Neural progenitor cell (in vitro differentiated cells): Measurements from ENCODE around the gene ANO8. TPM values are rescaled to one million over a fixed set of nuclear protein-coding genes. Genes with fewer than 3 reads are reported as not detected.

Experiments used
- DNase-seq: peaks from one replicate; pipeline ENCODE4 v3.0.0-alpha.2; 2016; ENCODE audit warnings: low spot score
- H2AFZ ChIP-seq: fragments of 200-600 bp; sonication (generic); replicated peaks from 2 replicates; pipeline ENCODE4 v1.6.1; 2016; ENCODE audit warnings: antibody characterized with exemption
- H3F3A ChIP-seq: fragments of 200-600 bp; sonication (generic); 2 replicates; pipeline ENCODE4 v1.6.1; 2016; ENCODE audit warnings: antibody characterized with exemption, low read depth
- H3K27ac ChIP-seq: fragments of 200-600 bp; sonication (generic); 2 replicates; pipeline ENCODE4 v1.5.1; 2016; ENCODE audit warnings: mild to moderate bottlenecking
- H3K27me3 ChIP-seq: fragments of 200-600 bp; sonication (generic); 2 replicates; pipeline ENCODE4 v1.6.1; 2016; ENCODE audit warnings: mild to moderate bottlenecking, moderate library complexity
- H3K36me3 ChIP-seq: fragments of 200-600 bp; sonication (generic); 2 replicates; pipeline ENCODE4 v1.5.1; 2016
- H3K4me1 ChIP-seq: fragments of 200-600 bp; sonication (generic); 2 replicates; pipeline ENCODE4 v1.6.1; 2016; ENCODE audit warnings: mixed run types
- H3K4me2 ChIP-seq: fragments of 200-600 bp; sonication (generic); 2 replicates; pipeline ENCODE4 v1.6.1; 2016
- H3K4me3 ChIP-seq: fragments of 200-600 bp; sonication (generic); 2 replicates; pipeline ENCODE4 v1.5.1; 2016
- H3K79me2 ChIP-seq: fragments of 200-600 bp; sonication (generic); 2 replicates; pipeline ENCODE4 v1.6.1; 2016; ENCODE audit warnings: low read depth
- H3K9ac ChIP-seq: fragments of 200-600 bp; sonication (generic); 2 replicates; pipeline ENCODE4 v1.6.1; 2016
- H3K9me3 ChIP-seq: fragments of 200-600 bp; sonication (generic); 2 replicates; pipeline ENCODE4 v1.5.1; 2016; ENCODE audit warnings: low read depth
- H4K20me1 ChIP-seq: fragments of 200-600 bp; sonication (generic); 2 replicates; pipeline ENCODE4 v1.6.1; 2016; ENCODE audit warnings: low read depth
- H3K27ac Mint-ChIP-seq: 3 replicates; pipeline ENCODE4 v1.8.0; 2021; ENCODE audit warnings: mixed read lengths
- H3K27me3 Mint-ChIP-seq: 2 replicates; pipeline ENCODE4 v1.8.0; 2022; ENCODE audit warnings: low read depth, mild to moderate bottlenecking, inconsistent platforms, moderate library complexity, mixed read lengths; ENCODE audit not compliant: insufficient read depth
- H3K36me3 Mint-ChIP-seq: 3 replicates; pipeline ENCODE4 v1.8.0; 2021; ENCODE audit warnings: mixed read lengths
- H3K4me1 Mint-ChIP-seq: 3 replicates; pipeline ENCODE4 v1.8.0; 2021; ENCODE audit warnings: mixed read lengths
- H3K4me3 Mint-ChIP-seq: 3 replicates; pipeline ENCODE4 v1.8.0; 2021; ENCODE audit warnings: mild to moderate bottlenecking, moderate library complexity, mixed read lengths
- H3K9me3 Mint-ChIP-seq: 3 replicates; pipeline ENCODE4 v1.8.0; 2020; ENCODE audit warnings: mixed read lengths
- EZH2 ChIP-seq: fragments of 200-600 bp; sonication (generic); IDR thresholded peaks from 2 replicates; pipeline ENCODE4 v1.6.1; 2017; ENCODE audit warnings: antibody characterized with exemption, mild to moderate bottlenecking, moderate library complexity
- EZH2phosphoT487 ChIP-seq: fragments of 200-600 bp; sonication (generic); IDR thresholded peaks from 2 replicates; pipeline ENCODE4 v1.6.1; 2017; ENCODE audit warnings: antibody characterized with exemption
- total RNA-seq: library from RNA; depleted of rRNA; stranded (reverse); fragments of >200 nt; gene quantifications from 2 replicates; pipeline ENCODE4 v1.2.3, GENCODE V29; 2015; ENCODE audit warnings: low replicate concordance
- TF ChIP-seq, protein P1 (sequence below): fragments of 200-600 bp; sonication (generic); IDR thresholded peaks from 2 replicates; pipeline ENCODE4 v1.5.1; 2017; ENCODE audit warnings: antibody characterized with exemption, mild to moderate bottlenecking

The ANO8 gene
- total RNA-seq, 1 donor from 2014 or later = 11.4 TPM

DNA sequence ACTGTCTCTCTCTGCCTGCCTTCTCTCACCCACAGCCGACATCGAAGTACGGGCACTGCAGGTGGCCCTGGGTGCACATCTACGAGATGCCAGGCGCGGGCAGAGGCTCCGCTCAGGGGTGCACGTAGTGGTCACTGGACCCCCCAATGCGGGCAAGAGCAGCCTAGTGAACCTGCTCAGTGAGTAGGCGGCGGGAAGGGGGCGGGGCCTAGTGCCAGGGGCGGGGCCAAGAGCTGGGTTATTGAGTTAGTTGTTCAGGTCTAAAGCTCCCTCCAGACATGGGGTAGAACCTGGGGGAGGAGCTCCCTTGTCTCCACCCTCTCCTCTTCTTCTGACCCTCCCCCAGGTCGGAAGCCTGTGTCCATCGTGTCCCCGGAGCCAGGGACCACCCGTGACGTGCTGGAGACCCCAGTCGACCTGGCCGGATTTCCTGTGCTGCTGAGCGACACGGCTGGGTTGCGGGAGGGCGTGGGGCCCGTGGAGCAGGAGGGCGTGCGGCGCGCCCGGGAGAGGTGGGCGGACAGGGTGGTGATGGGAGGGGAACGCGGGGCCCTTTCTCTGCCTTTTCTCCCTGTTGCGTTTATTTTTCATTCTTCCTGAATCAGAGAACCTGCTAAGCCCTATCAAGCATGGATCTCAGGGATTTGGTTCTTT, 4.6 kb upstream of the ANO8 start:
- H3K27ac ChIP-seq = no peak overlapping the region
- H3K4me1 ChIP-seq = peaks cover 5% of the 10 kb centered on the region
- no peaks in the 10 kb centered on the region for H3K36me3 ChIP-seq
- no peak overlapping the region for H3K4me2 ChIP-seq
- no peaks in the 10 kb centered on the region for H3K9me3 Mint-ChIP-seq
- no peaks in the 10 kb centered on the region for H3K36me3 Mint-ChIP-seq
- H3K27ac Mint-ChIP-seq = no peak overlapping the region
- H3K27me3 ChIP-seq = no peaks in the 10 kb centered on the region
- no peaks in the 10 kb centered on the region for H3K9me3 ChIP-seq
- H4K20me1 ChIP-seq = no peaks in the 10 kb centered on the region
- H3F3A ChIP-seq = peaks cover 24% of the 10 kb centered on the region
- no peak overlapping the region for H2AFZ ChIP-seq
- H3K4me3 Mint-ChIP-seq = peak overlapping the region; percentile 100
- DNase-seq = no peak
- TF ChIP-seq EZH2phosphoT487 = no peak
- TF ChIP-seq EZH2 = no peak
- TF ChIP-seq, protein P1, sequence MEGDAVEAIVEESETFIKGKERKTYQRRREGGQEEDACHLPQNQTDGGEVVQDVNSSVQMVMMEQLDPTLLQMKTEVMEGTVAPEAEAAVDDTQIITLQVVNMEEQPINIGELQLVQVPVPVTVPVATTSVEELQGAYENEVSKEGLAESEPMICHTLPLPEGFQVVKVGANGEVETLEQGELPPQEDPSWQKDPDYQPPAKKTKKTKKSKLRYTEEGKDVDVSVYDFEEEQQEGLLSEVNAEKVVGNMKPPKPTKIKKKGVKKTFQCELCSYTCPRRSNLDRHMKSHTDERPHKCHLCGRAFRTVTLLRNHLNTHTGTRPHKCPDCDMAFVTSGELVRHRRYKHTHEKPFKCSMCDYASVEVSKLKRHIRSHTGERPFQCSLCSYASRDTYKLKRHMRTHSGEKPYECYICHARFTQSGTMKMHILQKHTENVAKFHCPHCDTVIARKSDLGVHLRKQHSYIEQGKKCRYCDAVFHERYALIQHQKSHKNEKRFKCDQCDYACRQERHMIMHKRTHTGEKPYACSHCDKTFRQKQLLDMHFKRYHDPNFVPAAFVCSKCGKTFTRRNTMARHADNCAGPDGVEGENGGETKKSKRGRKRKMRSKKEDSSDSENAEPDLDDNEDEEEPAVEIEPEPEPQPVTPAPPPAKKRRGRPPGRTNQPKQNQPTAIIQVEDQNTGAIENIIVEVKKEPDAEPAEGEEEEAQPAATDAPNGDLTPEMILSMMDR = no peak
- peaks cover 9% of the 10 kb centered on the region for H3K27me3 Mint-ChIP-seq
- H3K4me1 Mint-ChIP-seq = peaks cover 12% of the 10 kb centered on the region
- no peak overlapping the region for H3K4me3 ChIP-seq
- peaks cover 10% of the 10 kb centered on the region for H3K79me2 ChIP-seq
- no peak overlapping the region for H3K9ac ChIP-seq

DNA sequence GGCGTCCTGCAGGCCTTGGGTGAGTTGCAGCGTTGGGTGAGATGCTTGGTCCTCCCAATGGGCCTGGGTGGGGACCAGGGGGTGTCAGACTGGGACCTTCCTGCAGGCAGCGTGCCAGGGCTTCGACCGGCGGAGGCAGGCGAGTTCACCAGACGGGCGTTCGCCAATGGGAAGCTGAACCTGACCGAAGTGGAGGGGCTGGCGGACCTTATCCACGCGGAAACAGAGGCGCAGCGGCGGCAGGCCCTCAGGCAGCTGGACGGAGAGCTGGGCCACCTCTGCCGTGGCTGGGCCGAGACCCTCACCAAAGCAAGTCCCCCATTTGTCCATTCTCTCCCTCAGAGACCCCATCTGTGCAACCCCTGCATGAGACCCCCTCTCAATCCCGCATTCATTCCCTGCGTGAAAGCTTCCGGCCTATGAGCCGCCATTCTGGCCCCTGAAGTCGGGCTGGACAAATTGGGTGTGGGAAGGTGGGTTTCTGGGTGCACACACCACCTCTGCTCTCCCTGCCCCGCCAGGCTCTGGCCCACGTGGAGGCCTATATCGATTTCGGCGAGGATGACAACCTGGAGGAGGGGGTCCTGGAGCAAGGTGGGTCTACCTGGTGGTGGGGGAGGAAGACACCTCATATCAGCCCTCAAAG, 3.9 kb upstream of the ANO8 start:
- Histone ChIP-seq H2AFZ (no peak overlapping the region), H3K79me2 (peaks cover 15% of the 10 kb centered on the region), H3K27ac (no peak overlapping the region), H3K4me3 (peak overlapping the region; percentile 94), H3K4me2 (peak overlapping the region; percentile 93), H3K9me3 (no peaks in the 10 kb centered on the region), H4K20me1 (no peaks in the 10 kb centered on the region), H3K27me3 (no peaks in the 10 kb centered on the region), H3K36me3 (no peaks in the 10 kb centered on the region), H3K9ac (no peak overlapping the region), H3F3A (peaks cover 31% of the 10 kb centered on the region), H3K4me1 (peaks cover 5% of the 10 kb centered on the region)
- Mint-ChIP-seq H3K27me3 (peaks cover 11% of the 10 kb centered on the region), H3K27ac (no peak overlapping the region), H3K4me1 (peaks cover 16% of the 10 kb centered on the region), H3K36me3 (peaks cover 2% of the 10 kb centered on the region), H3K9me3 (no peaks in the 10 kb centered on the region), H3K4me3 (peak overlapping the region; percentile 100)
- DNase-seq = no peak
- TF ChIP-seq EZH2phosphoT487 (no peak), EZH2 (no peak)
- TF ChIP-seq, protein P1 = no peak

DNA sequence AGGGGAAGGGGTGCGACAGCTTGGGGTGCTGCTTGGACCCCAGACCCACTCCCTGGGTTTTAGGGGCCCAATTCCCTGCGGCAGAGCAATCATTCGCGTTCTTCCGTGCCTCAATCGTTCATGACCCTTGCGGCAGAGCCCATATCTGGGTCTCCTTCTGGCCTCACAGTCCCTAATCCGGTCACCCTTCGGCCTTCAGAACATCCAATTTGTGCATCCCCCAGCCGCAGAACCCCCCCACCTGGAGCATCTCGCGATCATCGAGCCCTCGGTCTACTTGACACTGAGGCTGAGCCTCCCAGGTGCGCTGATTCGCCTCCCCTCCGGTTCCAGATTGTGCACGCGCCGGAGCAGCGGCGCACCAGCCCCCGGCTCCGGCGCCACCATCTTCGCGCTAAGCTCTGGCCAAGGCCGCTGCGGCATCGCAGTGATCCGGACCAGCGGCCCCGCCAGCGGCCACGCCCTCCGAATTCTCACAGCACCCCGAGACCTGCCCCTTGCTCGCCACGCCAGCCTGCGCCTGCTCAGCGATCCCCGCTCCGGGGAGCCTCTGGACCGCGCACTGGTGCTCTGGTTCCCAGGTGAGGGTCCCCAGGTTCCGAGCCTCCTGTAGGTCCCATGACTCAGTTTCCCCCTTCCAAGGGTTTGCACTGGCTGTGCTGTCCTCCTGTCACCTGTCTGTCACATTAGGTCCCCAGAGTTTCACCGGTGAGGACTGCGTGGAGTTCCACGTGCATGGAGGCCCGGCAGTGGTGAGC, 3.2 kb upstream of the ANO8 start:
- Histone ChIP-seq H3K27me3 (no peaks in the 10 kb centered on the region), H3K4me3 (peak overlapping the region; percentile 94), H3K9ac (peak overlapping the region; percentile 38), H3K4me1 (peaks cover 5% of the 10 kb centered on the region), H4K20me1 (peaks cover under 1% of the 10 kb centered on the region), H3K9me3 (no peaks in the 10 kb centered on the region), H3K27ac (no peak overlapping the region), H3F3A (peaks cover 37% of the 10 kb centered on the region), H3K36me3 (no peaks in the 10 kb centered on the region), H2AFZ (peak overlapping the region; percentile 65), H3K79me2 (peaks cover 15% of the 10 kb centered on the region), H3K4me2 (peak overlapping the region; percentile 93)
- Mint-ChIP-seq H3K27ac (peak overlapping the region; percentile 94), H3K9me3 (no peaks in the 10 kb centered on the region), H3K36me3 (peaks cover 2% of the 10 kb centered on the region), H3K4me1 (peaks cover 16% of the 10 kb centered on the region), H3K27me3 (peaks cover 11% of the 10 kb centered on the region), H3K4me3 (peak overlapping the region; percentile 100)
- TF ChIP-seq, protein P1 = no peak
- no peak for TF ChIP-seq EZH2phosphoT487
- TF ChIP-seq EZH2 = no peak
- DNase-seq = peak; percentile 63
